Measurements from ENCODE around the gene VPS33A. TPM values are rescaled to one million over a fixed set of nuclear protein-coding genes. Genes with fewer than 3 reads are reported as not detected.
A peak's percentile ranks its signal among the peaks of the same experiment; 100 is the strongest.

The VPS33A gene
- polyA plus RNA-seq, 1 donor (not counting 4 experiments of a cell fraction or from before 2014, with no cell fraction given), result 17.5 TPM

GRCh38 chr12:122243965-122244364 is 22.3 kb downstream of the VPS33A start:
- TF ChIP-seq CTCF (optimal IDR thresholded peaks at IDR 0.05 in 1 of 3, IDR thresholded peaks at IDR 0.05 in 1 of 3, conservative IDR thresholded peaks at IDR 0.05 in 1 of 3; ENCODE audit: extremely low read depth in 1 of 3, insufficient read depth in 2 of 3, low read length in 3 of 3), result no peak
- no peak for TF ChIP-seq EZH2 (IDR thresholded peaks at IDR 0.05; ENCODE audit: low read length)
- dilution Hi-C loops (cut with MboI; ENCODE audit: extremely low pct_ligation_motif_present, low sequenced_read_pairs), result no loop called here
- H3K4me3 ChIP-seq (ENCODE audit: control insufficient read depth in 2 of 3, extremely low read depth in 1 of 3, insufficient read depth in 2 of 3, low read depth in 1 of 3, low read length in 3 of 3), result no peak overlapping the region
- DNase-seq (ENCODE audit: low read depth, low spot score) (no peak), FAIRE-seq (no peak)
- no peaks in the 10 kb centered on the region for H3K79me2 ChIP-seq (ENCODE audit: control insufficient read depth, insufficient read depth, low read length)
- no peaks in the 10 kb centered on the region for H3K9me1 ChIP-seq (ENCODE audit: control insufficient read depth, extremely low read depth, insufficient read depth, low read length)
- H2AFZ ChIP-seq (ENCODE audit: control insufficient read depth, low read length), result no peak overlapping the region
- no peak overlapping the region for H3K27ac ChIP-seq (ENCODE audit: control insufficient read depth, insufficient read depth, low read length)
- no peaks in the 10 kb centered on the region for H3K4me1 ChIP-seq (ENCODE audit: control insufficient read depth, extremely low read depth, insufficient read depth, low read length)
- H4K20me1 ChIP-seq (ENCODE audit: control insufficient read depth, extremely low read depth, insufficient read depth, low read length), result no peaks in the 10 kb centered on the region
- no peak overlapping the region for H3K4me2 ChIP-seq (ENCODE audit: control insufficient read depth, extremely low read depth, insufficient read depth, low read depth, low read length)
- no peaks in the 10 kb centered on the region for H3K9me3 ChIP-seq (ENCODE audit: control insufficient read depth, low read depth, low read length)
- no peak overlapping the region for H3K9ac ChIP-seq (ENCODE audit: control insufficient read depth, extremely low read depth, insufficient read depth, low read length)
- no peaks in the 10 kb centered on the region for H3K36me3 ChIP-seq (ENCODE audit: control insufficient read depth in 2 of 2, extremely low read depth in 1 of 2, insufficient read depth in 2 of 2, low read length in 2 of 2)
- H3K27me3 ChIP-seq (ENCODE audit: control insufficient read depth, extremely low read depth, insufficient read depth, low read length), result no peaks in the 10 kb centered on the region

GRCh38 chr12:122238861-122239260 is 27.4 kb downstream of the VPS33A start:
- Histone ChIP-seq H3K36me3 (ENCODE audit: control insufficient read depth in 2 of 2, extremely low read depth in 1 of 2, insufficient read depth in 2 of 2, low read length in 2 of 2) (peaks cover 4 to 9% of the 10 kb centered on the region in 2 experiments), H3K27me3 (ENCODE audit: control insufficient read depth, extremely low read depth, insufficient read depth, low read length) (no peaks in the 10 kb centered on the region), H3K4me3 (ENCODE audit: control insufficient read depth in 2 of 3, extremely low read depth in 1 of 3, insufficient read depth in 2 of 3, low read depth in 1 of 3, low read length in 3 of 3) (no peak overlapping the region), H3K4me2 (ENCODE audit: control insufficient read depth, extremely low read depth, insufficient read depth, low read depth, low read length) (no peak overlapping the region), H3K9me1 (ENCODE audit: control insufficient read depth, extremely low read depth, insufficient read depth, low read length) (no peaks in the 10 kb centered on the region), H2AFZ (ENCODE audit: control insufficient read depth, low read length) (no peak overlapping the region), H3K4me1 (ENCODE audit: control insufficient read depth, extremely low read depth, insufficient read depth, low read length) (no peaks in the 10 kb centered on the region), H3K79me2 (ENCODE audit: control insufficient read depth, insufficient read depth, low read length) (no peaks in the 10 kb centered on the region), H4K20me1 (ENCODE audit: control insufficient read depth, extremely low read depth, insufficient read depth, low read length) (no peaks in the 10 kb centered on the region), H3K9me3 (ENCODE audit: control insufficient read depth, low read depth, low read length) (no peaks in the 10 kb centered on the region), H3K27ac (ENCODE audit: control insufficient read depth, insufficient read depth, low read length) (no peak overlapping the region), H3K9ac (ENCODE audit: control insufficient read depth, extremely low read depth, insufficient read depth, low read length) (no peak overlapping the region)
- TF ChIP-seq CTCF (optimal IDR thresholded peaks at IDR 0.05 in 1 of 3, IDR thresholded peaks at IDR 0.05 in 1 of 3, conservative IDR thresholded peaks at IDR 0.05 in 1 of 3; ENCODE audit: extremely low read depth in 1 of 3, insufficient read depth in 2 of 3, low read length in 3 of 3) (no peak), EZH2 (IDR thresholded peaks at IDR 0.05; ENCODE audit: low read length) (no peak)
- DNase-seq (ENCODE audit: low read depth, low spot score) (peak; percentile 15), FAIRE-seq (no peak)
- dilution Hi-C loops (cut with MboI; ENCODE audit: extremely low pct_ligation_motif_present, low sequenced_read_pairs), result no loop called here

All from keratinocyte (primary cell).